IPS-NIHi7 (cell line): ENCODE results near the gene UPP2.

Experiments
- DNase-seq: peaks from one replicate; pipeline ENCODE4 v3.0.0; 2012; ENCODE audit warnings: mixed read lengths; ENCODE audit errors: extremely low spot score

Gene UPP2

DNA sequence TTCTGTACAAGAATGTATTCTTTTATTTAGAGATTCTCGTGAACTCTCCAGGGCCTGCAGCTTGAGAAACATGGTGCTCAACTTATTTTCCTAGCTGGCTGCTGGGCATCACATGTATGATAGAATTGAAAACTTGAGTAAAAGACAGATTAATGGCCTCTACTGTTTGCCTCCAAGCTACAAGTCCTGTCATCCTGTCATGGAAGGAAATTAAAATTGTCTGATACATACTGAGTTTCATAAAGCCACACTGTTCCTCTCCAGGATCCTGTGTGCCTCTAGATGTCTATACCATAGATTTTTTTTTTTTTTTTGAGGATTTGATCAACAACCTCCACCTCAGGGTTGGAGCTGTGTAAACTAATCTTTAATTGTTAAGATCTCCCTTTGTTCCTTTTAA lies 38.5 kb downstream of the UPP2 start:
- no peak for DNase-seq

DNA sequence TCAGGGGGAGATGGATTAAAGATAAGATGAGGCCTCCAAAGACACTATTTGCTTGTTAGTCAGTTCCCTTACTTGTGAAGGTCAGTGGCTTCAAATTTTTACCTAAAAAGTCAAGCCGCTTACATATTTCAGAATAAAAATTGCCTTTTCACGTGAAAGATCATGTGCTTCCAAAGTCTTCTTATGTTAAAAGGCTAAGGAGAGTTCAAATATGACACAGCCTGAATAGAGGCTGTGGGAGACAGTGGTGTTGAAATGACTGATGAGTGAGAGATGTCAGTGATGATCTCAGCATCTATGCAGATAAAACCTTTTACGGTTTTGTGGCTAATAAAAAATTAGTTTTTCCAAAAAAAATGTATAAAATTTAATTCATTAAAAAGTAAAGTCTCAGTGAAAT lies 40.5 kb downstream of the UPP2 start:
- DNase-seq, result no peak

DNA sequence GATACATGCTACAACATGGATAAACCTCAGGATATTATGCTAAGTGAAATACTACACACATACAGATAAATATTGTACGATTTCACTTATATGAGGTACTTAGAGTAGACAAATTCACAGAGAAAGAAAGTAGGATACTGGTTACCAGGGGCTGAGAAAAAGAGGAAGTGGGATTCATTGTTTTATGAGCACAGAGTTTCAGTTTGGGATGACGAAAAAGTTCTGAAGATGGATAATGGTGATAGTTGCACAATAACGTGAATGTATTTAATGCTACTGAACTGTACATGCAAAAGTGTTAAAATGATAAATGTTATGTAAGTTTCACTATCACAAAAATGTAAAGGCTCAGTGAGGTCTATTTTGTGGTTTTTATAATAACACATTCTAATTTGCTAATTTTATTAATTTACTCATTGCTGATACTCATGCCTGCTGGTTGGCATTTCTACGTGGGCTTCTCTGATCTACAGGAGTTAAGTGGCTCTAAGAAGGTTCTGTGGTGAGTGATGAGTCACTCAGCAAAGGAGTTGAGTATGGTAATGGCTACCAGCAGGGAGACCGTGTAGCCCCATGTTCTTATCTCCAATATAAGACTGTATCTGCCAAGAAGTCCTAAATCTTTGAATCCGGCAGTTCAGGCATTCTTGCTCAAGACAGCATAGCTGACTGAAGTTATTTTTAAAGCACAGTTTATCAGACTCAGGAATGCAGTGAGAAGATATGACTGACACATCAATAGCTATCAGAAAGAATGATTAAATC lies 41.1 kb downstream of the UPP2 start:
- DNase-seq, result no peak

DNA sequence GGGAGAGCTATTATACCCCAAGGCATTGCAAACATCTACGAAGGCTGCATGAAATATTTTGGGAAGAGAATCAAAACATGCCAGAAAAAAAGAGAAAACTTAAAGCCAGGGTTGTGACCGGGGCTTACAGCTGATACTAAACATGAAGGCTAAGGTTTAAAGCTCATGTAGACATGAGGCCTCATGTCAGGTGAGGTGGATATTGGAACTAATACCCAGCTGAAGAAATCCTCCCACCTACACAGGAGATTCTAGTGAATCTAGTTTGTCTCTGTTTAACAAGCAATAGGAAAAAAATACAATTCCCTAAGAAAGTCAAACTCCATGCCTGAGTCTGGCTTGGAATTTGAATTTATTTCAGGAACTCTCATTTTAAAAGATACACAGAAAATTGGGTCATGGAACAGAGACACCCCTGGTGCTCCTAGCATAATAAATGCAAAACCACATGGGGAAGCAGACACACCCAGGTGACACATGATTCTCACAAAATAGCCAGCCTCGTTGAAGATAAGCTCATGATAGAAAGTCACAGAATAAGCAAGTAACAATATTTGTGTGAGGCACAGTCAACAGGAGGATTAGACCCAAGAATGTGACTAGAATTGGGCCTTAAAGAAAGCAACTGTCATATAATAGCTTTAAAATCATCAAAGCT lies 42.2 kb downstream of the UPP2 start:
- no peak for DNase-seq

DNA sequence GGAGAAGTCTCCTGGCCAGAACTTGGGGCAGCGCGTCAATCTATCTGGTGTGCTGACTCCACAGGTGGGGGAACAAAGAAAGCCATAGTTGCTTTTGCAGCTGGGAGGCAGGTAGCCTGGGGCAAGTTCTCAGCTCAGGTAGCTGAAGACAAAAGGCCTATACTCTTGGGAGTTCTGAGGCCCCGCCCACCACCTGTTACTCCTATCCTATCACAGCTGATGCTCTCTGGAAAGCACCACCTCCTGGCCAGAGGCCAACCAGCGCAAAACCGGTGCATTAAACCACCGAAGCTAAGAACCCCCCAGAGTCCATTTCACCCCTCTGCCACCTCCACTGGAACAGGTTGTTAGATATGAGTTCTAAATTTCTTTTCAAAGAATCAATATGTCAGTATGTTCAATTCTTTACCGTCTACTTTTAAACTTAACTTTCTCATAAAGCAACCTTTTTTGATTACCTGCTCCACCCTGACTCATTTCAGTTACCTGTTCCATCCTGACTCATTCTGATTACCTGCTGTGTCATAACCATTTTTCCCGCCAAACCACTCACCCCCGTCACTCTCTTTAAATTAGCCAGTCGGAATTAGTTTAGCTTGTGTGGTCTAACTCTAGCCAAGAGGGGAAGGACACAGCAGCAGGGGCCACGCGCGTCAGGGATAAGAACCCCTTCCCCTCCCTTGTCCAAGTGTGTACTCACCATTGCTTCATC lies 43.4 kb downstream of the UPP2 start:
- peak; percentile 42 for DNase-seq

DNA sequence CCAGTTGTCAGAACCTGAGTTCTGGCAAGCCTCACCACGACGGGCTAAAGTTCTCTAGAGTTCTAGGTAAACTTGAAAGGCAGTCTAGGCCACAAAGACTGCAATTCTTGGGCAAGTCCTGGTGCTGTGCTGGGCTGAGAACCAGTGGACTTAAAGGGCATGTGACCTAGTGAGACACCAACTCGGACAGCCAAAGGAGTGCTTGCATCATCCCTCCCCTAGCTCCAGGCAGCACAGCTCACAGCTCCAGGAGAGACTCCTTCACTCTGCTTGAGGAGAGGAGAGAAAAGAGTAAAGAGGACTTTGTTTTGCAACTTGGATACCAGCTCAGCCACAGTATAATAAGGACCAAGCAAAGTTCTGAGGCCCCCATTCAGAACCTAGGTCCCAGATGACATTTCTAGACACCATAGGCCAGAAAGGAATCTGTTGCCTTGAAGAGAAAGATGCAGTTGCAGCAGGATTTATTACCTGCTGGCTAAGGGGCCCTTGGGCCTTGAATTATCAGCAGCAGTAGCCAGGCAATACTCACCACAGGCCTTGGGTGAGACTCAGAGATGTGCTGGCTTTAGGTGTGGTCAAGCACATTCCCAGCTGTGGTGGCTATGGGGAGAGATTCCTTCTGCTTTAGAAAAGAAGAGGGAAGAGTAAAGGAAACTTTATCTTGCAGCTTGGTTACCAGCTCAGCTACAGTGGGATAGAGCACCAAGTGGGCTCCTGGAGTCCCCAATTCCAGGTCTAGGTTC lies 51.8 kb downstream of the UPP2 start:
- no peak for DNase-seq

DNA sequence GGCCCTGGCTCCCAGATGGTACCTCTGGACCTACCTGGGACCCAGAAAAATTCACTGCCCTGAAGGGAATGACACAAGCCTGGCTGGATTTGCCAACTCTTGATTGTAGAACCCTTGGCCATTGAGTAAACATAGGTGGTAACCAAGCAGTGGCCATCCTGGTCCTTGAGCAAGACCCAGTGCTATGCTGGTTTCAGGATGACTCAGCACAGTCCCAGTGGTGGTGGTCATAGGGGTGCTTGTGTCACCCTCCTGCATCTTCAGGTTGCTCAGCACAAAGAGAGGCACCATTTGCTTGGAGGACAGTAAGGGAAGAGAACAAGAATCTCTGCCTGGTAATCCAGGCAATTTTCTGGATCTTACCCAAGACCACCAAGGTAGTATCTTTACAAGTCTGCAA lies 52.9 kb downstream of the UPP2 start:
- no peak for DNase-seq

DNA sequence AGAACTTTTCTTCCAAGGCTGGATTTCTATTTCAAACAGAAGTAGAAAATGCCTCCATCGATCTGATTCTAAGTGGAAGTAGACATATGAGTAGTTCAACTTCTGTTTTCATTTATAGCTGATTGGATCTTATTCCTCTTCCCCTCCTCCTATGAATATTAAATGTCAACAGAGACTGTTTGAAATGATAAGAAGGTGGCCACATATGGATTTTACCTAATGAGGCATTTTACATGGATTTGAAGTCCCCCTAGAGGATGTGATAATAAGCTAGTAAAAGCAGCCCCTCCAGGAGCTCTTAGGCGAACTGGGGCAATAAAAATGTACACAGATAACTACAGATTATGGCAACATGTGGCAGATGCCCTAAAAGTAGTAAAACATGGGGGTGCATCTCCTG lies 71.0 kb downstream of the UPP2 start:
- no peak for DNase-seq

DNA sequence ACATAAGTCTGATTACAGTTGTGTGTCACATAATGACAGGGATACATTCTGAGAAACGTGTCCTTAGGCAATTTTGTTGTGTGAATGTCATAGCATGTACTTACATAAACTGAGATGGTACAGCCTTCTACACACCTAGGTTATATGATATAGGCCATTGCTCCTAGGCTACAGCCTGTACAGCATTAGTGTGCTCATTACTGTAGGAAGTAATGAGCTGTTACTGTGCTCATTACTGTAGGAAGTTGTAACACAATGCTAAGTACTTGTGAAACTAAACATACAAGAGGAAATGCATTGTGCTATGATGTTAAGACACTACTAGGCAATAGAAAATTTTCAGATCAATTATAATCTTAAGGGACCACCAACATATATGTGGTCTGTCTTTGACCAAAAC lies 72.8 kb downstream of the UPP2 start:
- DNase-seq, result no peak

DNA sequence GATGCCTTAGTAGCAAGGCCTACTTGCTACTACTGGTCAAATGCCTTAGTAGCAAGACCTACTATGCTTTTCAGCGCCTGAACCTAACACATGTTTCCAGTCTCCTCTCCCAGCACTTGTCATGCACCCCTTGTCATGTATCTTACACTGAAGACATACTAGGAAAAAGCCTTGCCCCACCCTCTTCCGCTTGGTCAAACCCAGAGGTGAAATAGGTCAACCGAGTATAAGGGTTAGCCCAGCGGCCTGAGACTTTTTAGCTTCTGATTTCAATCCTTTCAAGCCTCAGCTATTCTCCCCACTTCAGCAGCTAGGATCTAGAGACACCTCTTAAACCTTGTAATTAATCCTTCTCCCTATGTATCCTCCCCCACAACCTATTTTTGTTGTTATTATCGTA lies 73.3 kb downstream of the UPP2 start:
- no peak for DNase-seq

DNA sequence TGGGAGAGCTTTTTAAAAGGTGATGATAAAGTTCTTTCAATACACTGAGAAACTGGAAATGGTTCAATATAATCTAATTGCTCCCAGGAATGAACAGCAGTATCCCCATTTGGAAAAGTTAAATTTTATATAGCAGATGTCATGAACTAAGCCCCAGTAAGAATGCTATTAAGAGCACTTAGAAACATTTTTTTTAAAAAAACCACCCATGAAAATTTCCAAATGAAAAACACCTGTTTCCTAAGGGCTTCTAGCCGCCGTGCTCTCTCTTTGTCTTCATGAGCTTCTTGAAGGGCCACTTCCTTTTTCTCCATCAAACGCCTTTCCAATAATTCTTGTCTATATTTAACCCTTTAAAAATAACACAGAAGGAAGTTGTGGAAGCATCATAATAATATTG lies 77.0 kb downstream of the UPP2 start:
- no peak for DNase-seq

DNA sequence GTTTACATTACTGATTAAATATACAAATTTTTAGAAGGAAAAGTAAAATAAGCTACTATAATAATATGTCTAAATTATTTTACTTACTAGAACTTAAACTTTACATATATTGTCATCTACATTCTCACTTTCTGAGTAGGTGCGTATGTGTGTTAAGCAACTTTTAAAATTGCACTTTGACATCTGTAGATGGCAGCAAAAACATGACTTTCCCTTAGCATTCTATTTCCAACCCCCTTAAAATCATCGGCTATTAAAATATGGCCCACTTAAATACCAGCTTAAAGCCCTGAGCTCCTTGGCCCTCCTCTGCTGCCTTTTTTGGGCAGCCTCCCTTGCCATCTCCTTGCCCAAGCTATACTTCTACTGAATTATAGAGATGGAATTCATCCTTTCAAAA lies 78.0 kb downstream of the UPP2 start:
- DNase-seq, result no peak

DNA sequence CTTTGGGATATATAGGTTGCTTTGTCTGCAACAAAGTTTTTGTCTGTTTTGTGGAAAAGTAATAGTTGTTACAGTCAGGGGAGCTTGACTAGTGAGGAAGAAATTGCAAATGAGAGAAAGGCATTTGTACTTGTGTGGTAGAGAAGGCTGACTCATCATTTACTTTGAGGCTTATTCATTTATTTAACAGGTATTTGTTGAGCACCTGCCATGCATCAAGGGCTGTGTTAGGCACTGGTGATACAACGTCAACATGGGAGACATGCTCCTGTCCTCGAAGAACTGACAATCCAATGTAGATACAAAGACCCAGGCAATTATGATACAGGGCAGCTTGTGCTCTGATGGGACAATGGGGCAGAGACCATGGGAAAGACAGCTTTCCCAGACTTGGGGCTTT lies 79.5 kb downstream of the UPP2 start:
- no peak for DNase-seq

DNA sequence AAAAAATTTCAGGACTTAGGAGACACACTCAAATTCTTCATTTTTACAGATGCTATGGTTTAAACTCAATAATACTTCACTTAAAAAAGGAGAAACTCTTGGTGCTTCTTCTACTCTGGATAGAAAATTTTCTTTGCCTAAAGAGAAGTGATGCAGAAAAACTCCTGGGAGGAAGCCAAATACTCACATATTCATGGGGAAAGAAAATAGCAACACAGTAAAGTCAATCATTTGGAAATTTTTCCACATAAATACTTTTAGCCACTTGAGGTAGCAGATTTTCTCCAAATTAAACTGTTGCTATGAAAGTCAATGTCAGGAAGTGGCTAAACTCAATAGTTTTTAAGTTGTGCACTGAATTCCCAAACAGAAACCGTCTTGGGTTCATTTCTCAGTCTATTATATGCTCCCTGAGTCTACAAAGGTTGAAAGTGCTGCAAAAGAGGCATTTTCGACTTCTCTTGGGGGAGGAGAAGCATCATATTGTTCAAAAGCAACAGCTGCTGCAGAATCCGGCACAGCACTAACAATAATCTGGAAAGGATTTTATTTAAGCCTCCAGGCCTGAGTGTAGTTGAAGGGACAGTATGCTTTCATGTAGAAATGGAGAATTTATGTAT lies 81.1 kb downstream of the UPP2 start:
- no peak for DNase-seq

DNA sequence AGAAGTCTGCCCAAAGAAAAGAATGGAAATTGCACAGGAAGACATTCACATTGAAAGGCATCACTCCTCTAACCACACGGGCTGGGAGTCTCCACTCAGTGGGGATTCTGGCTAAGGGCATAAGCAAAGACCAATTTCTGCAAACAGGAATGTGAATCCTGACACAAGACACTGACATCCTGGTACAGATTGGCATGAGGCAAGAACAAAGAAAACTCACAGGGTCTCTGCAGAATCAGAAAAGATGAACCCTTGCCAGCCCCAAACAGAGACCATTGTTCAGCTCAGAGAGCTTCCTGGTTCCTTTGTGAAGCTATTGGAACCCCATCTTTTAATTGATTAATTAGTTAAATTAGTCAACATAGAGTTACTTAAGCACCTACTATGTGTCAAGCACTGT lies 82.3 kb downstream of the UPP2 start:
- DNase-seq, result no peak

DNA sequence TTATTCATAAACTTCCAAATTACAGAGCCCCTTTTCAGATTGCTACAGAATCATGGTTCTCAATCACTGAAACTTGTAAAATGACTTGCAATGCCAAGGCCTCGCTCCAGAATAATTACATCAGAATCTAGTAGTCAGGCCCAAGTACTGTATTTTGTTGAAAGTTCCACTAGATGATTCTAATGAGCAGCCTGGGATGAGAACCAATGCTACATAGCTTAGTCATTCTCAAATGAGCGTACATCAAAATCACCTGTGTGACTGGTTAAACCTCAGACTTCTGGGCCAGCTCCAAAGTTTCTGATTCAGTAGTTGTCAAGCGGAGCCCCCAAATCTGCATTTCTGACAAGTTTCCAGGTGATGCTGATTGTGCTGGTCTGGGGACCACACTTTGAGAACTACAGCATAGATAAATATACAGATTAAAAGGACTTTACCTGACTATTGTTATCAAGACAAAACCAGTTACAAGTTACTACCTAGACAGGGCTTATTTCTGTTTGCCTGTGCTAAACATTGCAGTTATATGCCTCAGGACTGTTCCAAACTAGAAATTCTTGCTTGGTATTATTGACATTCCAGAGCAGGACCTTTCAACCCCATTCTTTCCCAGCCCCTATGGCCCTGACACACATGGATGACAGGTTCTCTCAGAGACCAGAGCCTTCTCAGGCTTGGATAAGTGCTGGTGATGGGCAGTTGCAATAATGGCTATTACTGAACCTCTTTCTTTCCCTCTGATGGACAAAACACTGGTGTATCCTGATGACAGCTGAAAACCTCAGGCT lies 83.1 kb downstream of the UPP2 start:
- no peak for DNase-seq
